MM.1S (cell line): ENCODE results near the gene NR5A2.

ENCODE experiments used
- DNase-seq: peaks from one replicate; pipeline ENCODE4 v3.0.0-alpha.2; 2015
- H2AFZ ChIP-seq: fragments of 300-600 bp; sonication (generic); 2 replicates; pipeline ENCODE4 v1.6.0; 2016; ENCODE audit warnings: antibody characterized with exemption, low read length
- H3F3A ChIP-seq: fragments of 300-600 bp; sonication (generic); 2 replicates; pipeline ENCODE4 v1.6.1; 2016; ENCODE audit warnings: mild to moderate bottlenecking, antibody characterized with exemption, low read length, moderate library complexity, mixed read lengths; ENCODE audit not compliant: insufficient read depth
- H3K27ac ChIP-seq: fragments of 300-600 bp; sonication (generic); 2 replicates; pipeline ENCODE4 v1.5.1; 2016; ENCODE audit warnings: mild to moderate bottlenecking, low read length
- H3K27me3 ChIP-seq: fragments of 300-600 bp; sonication (generic); replicated peaks from 2 replicates; pipeline ENCODE4 v1.6.0; 2016; ENCODE audit warnings: low read length; ENCODE audit not compliant: insufficient read depth
- H3K36me3 ChIP-seq: fragments of 300-600 bp; sonication (generic); replicated peaks from 2 replicates; pipeline ENCODE4 v1.6.1; 2016; ENCODE audit warnings: mild to moderate bottlenecking, low read length, mixed read lengths; ENCODE audit not compliant: insufficient read depth
- H3K4me1 ChIP-seq: fragments of 300-600 bp; sonication (generic); 2 replicates; pipeline ENCODE4 v1.6.1; 2016; ENCODE audit warnings: low read length, mixed read lengths
- H3K4me2 ChIP-seq: fragments of 300-600 bp; sonication (generic); 2 replicates; pipeline ENCODE4 v1.6.0; 2016; ENCODE audit warnings: low read depth, low read length
- H3K4me3 ChIP-seq: fragments of 300-600 bp; sonication (generic); 2 replicates; pipeline ENCODE4 v1.5.1; 2016; ENCODE audit warnings: low read length, mixed read lengths
- H3K79me2 ChIP-seq: fragments of 300-600 bp; sonication (generic); 2 replicates; pipeline ENCODE4 v1.6.1; 2016; ENCODE audit warnings: mixed run types, low read length, mixed read lengths
- H3K9ac ChIP-seq: fragments of 300-600 bp; sonication (generic); 2 replicates; pipeline ENCODE4 v1.6.1; 2016; ENCODE audit warnings: low read length, mixed read lengths
- H3K9me2 ChIP-seq: fragments of 300-600 bp; sonication (generic); replicated peaks from 2 replicates; pipeline ENCODE4 v1.6.1; 2016; ENCODE audit warnings: mild to moderate bottlenecking, low read length, mixed read lengths; ENCODE audit not compliant: insufficient read depth
- H3K9me3 ChIP-seq: fragments of 300-600 bp; sonication (generic); replicated peaks from 2 replicates; pipeline ENCODE4 v1.6.1; 2016; ENCODE audit warnings: mild to moderate bottlenecking, low read length, mixed read lengths; ENCODE audit not compliant: insufficient read depth
- H4K20me1 ChIP-seq: fragments of 300-600 bp; sonication (generic); 2 replicates; pipeline ENCODE4 v1.6.1; 2016; ENCODE audit warnings: mild to moderate bottlenecking, low read length, moderate library complexity, mixed read lengths; ENCODE audit not compliant: insufficient read depth
- EZH2 ChIP-seq: fragments of 300-600 bp; sonication (generic); optimal IDR thresholded peaks from 2 replicates; pipeline ENCODE3; 2017; ENCODE audit warnings: low read depth, mild to moderate bottlenecking, antibody characterized with exemption, low read length, mixed read lengths
- EZH2phosphoT487 ChIP-seq: fragments of 300-600 bp; sonication (generic); IDR thresholded peaks from 2 replicates; pipeline ENCODE4 v1.6.1; 2018; ENCODE audit warnings: antibody characterized with exemption, low read length
- TF ChIP-seq, protein P1 (sequence below): fragments of 300-600 bp; sonication (generic); IDR thresholded peaks from 2 replicates; pipeline ENCODE4 v1.5.1; 2016; ENCODE audit warnings: antibody characterized with exemption, low read length, mixed read lengths

NR5A2 gene

DNA sequence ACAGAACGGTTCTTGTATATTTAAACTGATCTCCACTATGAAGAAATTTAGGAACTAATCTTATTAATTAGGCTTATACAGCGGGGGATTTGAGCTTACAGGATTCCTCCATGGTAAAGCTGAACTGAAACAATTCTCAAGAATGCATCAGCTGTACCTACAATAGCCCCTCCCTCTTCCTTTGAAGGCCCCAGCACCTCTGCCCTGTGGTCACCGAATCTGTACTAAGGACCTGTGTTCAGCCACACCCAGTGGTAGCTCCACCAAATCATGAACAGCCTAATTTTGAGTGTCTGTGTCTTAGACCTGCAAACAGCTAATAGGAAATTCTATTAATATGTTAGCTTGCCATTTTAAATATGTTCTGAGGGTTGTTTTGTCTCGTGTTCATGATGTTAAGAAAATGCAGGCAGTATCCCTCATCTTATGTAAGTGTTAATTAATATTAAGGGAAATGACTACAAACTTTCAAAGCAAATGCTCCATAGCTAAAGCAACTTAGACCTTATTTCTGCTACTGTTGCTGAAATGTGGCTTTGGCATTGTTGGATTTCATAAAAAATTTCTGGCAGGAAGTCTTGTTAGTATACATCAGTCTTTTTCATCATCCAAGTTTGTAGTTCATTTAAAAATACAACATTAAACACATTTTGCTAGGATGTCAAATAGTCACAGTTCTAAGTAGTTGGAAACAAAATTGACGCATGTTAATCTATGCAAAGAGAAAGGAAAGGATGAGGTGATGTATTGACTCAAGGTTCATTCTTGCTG, 147.2 kb downstream of the NR5A2 start:
- Histone ChIP-seq H4K20me1 (no peaks in the 10 kb centered on the region), H3K9me3 (no peaks in the 10 kb centered on the region), H3K4me2 (no peak overlapping the region), H3K4me1 (no peaks in the 10 kb centered on the region), H3K4me3 (no peak overlapping the region), H3K27ac (no peak overlapping the region), H3K36me3 (no peaks in the 10 kb centered on the region), H3K79me2 (no peaks in the 10 kb centered on the region), H3K9ac (no peak overlapping the region), H2AFZ (no peak overlapping the region), H3F3A (no peaks in the 10 kb centered on the region), H3K9me2 (no peaks in the 10 kb centered on the region), H3K27me3 (no peaks in the 10 kb centered on the region)
- TF ChIP-seq EZH2 (no peak), EZH2phosphoT487 (no peak)
- TF ChIP-seq, protein P1, sequence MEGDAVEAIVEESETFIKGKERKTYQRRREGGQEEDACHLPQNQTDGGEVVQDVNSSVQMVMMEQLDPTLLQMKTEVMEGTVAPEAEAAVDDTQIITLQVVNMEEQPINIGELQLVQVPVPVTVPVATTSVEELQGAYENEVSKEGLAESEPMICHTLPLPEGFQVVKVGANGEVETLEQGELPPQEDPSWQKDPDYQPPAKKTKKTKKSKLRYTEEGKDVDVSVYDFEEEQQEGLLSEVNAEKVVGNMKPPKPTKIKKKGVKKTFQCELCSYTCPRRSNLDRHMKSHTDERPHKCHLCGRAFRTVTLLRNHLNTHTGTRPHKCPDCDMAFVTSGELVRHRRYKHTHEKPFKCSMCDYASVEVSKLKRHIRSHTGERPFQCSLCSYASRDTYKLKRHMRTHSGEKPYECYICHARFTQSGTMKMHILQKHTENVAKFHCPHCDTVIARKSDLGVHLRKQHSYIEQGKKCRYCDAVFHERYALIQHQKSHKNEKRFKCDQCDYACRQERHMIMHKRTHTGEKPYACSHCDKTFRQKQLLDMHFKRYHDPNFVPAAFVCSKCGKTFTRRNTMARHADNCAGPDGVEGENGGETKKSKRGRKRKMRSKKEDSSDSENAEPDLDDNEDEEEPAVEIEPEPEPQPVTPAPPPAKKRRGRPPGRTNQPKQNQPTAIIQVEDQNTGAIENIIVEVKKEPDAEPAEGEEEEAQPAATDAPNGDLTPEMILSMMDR = no peak
- no peak for DNase-seq

DNA sequence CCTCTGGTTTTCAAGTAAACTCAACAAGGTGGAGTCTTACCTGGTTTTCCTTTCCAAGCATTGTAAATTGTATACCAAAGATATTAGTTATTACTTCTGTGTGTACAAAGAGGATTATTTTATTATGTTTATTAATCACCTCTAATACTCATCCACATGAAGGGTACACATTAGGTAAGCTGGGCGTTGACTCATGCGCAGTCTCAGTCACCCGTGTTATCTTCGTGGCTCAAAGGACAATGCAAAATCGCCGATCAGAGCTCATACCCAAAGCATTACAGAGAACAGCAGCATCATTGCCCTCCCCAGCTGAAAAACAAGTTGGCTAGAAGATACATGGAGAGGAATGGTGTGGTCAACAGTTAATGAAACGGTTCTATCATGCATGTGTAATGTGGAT, 148.7 kb downstream of the NR5A2 start:
- Histone ChIP-seq H4K20me1 (no peaks in the 10 kb centered on the region), H3K4me1 (no peaks in the 10 kb centered on the region), H3K4me2 (no peak overlapping the region), H3K27ac (no peak overlapping the region), H3K9ac (no peak overlapping the region), H3F3A (no peaks in the 10 kb centered on the region), H3K9me3 (no peaks in the 10 kb centered on the region), H3K4me3 (no peak overlapping the region), H2AFZ (no peak overlapping the region), H3K27me3 (no peaks in the 10 kb centered on the region), H3K9me2 (no peaks in the 10 kb centered on the region), H3K36me3 (no peaks in the 10 kb centered on the region), H3K79me2 (no peaks in the 10 kb centered on the region)
- DNase-seq = no peak
- TF ChIP-seq EZH2 (no peak), EZH2phosphoT487 (no peak)
- TF ChIP-seq, protein P1 = no peak

DNA sequence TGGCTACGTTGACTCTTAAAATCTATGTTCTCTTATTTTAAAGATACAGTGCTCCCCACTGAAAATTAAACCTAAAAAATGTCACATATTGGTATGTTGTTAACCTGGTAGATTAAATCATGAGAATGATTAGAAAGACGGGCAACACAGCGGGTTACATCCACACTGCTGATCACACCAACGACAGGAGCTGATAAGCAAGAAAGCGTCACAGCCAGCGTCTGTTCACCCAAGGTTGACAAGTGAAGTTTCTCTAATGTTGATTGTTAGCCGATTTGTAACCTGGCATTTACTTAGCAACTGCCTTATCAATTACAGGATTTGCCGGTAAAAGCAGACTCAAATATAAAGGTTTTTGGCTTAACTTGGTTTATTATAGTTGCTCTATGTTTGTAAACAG, 149.3 kb downstream of the NR5A2 start:
- Histone ChIP-seq H3K27me3 (no peaks in the 10 kb centered on the region), H3K4me1 (no peaks in the 10 kb centered on the region), H3K27ac (no peak overlapping the region), H4K20me1 (no peaks in the 10 kb centered on the region), H3K4me2 (no peak overlapping the region), H3K4me3 (no peak overlapping the region), H3F3A (no peaks in the 10 kb centered on the region), H3K9me2 (no peaks in the 10 kb centered on the region), H2AFZ (no peak overlapping the region), H3K36me3 (no peaks in the 10 kb centered on the region), H3K9ac (no peak overlapping the region), H3K9me3 (no peaks in the 10 kb centered on the region), H3K79me2 (no peaks in the 10 kb centered on the region)
- TF ChIP-seq EZH2 (no peak), EZH2phosphoT487 (no peak)
- TF ChIP-seq, protein P1 = no peak
- no peak for DNase-seq
